Breast epithelium (tissue), 3 donors: ENCODE measurements around the gene SNX13.

Experiments
- POLR2A ChIP-seq: fragments of 450-650 bp; IDR thresholded peaks from one replicate; pipeline ENCODE4 v1.6.1; 2016; ENCODE audit warnings: antibody characterized with exemption, mild to moderate bottlenecking, moderate library complexity
- POLR2AphosphoS5 ChIP-seq, 3 donors: sonication (generic); formaldehyde crosslinking; IDR thresholded peaks; one replicate each; pipeline ENCODE4 v1.6.1; 2017; ENCODE audit warnings: antibody characterized with exemption in 3 of 3
- TF ChIP-seq, protein P1 (sequence below), 3 donors: fragments of 450-650 bp; IDR thresholded peaks; one replicate each; pipeline ENCODE4 v1.5.1; 2016 to 2017; ENCODE audit warnings: antibody characterized with exemption in 3 of 3, mild to moderate bottlenecking in 3 of 3, moderate library complexity in 3 of 3

DNA sequence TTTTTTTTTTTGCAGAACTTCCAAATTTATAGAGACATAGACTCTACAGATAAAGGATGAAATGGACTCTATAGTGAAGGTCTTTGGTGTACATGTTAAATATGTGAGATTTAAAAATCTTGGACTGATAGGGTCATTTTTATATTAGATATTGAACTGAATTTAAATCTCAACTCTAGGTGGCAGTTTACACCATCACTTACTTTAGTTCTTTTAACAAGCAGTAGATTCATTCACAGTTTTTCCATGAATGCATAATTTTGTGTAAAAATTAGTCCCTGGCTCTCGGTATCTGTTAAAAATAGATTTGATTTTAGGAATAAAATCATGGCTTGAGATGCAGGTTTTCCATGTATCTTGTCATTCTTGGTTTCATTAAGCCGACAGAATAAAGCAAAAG, 31.1 kb upstream of the SNX13 start:
- TF ChIP-seq, protein P1, sequence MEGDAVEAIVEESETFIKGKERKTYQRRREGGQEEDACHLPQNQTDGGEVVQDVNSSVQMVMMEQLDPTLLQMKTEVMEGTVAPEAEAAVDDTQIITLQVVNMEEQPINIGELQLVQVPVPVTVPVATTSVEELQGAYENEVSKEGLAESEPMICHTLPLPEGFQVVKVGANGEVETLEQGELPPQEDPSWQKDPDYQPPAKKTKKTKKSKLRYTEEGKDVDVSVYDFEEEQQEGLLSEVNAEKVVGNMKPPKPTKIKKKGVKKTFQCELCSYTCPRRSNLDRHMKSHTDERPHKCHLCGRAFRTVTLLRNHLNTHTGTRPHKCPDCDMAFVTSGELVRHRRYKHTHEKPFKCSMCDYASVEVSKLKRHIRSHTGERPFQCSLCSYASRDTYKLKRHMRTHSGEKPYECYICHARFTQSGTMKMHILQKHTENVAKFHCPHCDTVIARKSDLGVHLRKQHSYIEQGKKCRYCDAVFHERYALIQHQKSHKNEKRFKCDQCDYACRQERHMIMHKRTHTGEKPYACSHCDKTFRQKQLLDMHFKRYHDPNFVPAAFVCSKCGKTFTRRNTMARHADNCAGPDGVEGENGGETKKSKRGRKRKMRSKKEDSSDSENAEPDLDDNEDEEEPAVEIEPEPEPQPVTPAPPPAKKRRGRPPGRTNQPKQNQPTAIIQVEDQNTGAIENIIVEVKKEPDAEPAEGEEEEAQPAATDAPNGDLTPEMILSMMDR (IDR thresholded peaks at IDR 0.05), result no peak
- no peak for TF ChIP-seq POLR2A
- no peak for TF ChIP-seq POLR2AphosphoS5 (IDR thresholded peaks at IDR 0.05)
